Activated naive CD4-positive, alpha-beta T cell treated with anti-CD3 and anti-CD28 coated beads, Interleukin-2, amount 10 ng/mL, durations not matched to agents 7 days and 5 days (primary cell): ENCODE data around the gene PSMD9.
A peak's percentile ranks its signal among the peaks of the same experiment; 100 is the strongest.
"Not testable (repeated sequence)": the region's sequence is repeated elsewhere in the genome, so short reads cannot be mapped to it uniquely, and the experiment has no call there.

Source experiments
- CTCF ChIA-PET: fragments of 350-600 bp; sonication (Branson Sonifier 250); formaldehyde crosslinking; loops from one replicate; lab custom pipeline; 2021; ENCODE audit warnings: antibody characterized with exemption; lab: Charles Lee
- DNase-seq: peaks from one replicate; pipeline ENCODE4 v3.0.0-alpha.2; 2020
- H3K27ac Mint-ChIP-seq: one replicate; pipeline ENCODE4 v1.8.0; 2021; ENCODE audit warnings: mild to moderate bottlenecking, moderate library complexity, mixed read lengths
- H3K27me3 Mint-ChIP-seq: one replicate; pipeline ENCODE4 v1.8.0; 2021; ENCODE audit warnings: mild to moderate bottlenecking, mixed read lengths
- H3K36me3 Mint-ChIP-seq: one replicate; pipeline ENCODE4 v1.8.0; 2021; ENCODE audit warnings: mixed read lengths
- H3K4me1 Mint-ChIP-seq: one replicate; pipeline ENCODE4 v1.8.0; 2021; ENCODE audit warnings: mixed read lengths
- H3K4me3 Mint-ChIP-seq: one replicate; pipeline ENCODE4 v1.8.0; 2021; ENCODE audit warnings: mild to moderate bottlenecking, moderate library complexity, mixed read lengths
- H3K9me3 Mint-ChIP-seq: one replicate; pipeline ENCODE4 v1.8.0; 2021; ENCODE audit warnings: mixed read lengths

The PSMD9 gene

DNA sequence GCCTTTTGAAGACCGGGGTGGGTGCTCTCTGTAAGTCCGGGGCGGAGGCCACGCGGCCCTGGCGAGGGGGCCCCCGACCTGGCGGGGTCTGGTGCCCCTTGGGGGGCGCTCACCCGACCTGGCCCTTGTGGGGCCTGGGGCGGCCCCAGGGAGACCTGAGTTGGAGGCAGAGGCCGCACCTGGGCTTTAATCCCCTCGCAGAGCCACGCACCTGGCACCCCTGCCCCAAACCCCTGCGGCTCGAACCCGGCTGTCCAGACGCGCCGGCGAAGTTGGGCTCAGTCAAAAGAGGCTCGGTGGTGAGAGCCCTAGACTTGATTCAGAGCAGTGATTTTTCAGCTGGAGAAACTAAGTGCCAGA is 30.1 kb downstream of the PSMD9 start:
- Mint-ChIP-seq H3K4me1 (peaks cover 22% of the 10 kb centered on the region), H3K4me3 (peak overlapping the region; percentile 82), H3K27ac (no peak overlapping the region), H3K36me3 (peaks cover 23% of the 10 kb centered on the region), H3K27me3 (peaks cover 2% of the 10 kb centered on the region), H3K9me3 (no peaks in the 10 kb centered on the region)
- CTCF ChIA-PET = interaction anchor here (0.6 to 1.9 kb wide), 6 partner anchors 25 to 275 kb away, joined by 3 to 4 read pairs (median 4); partner anchors contain the start of genes PSMD9 and RHOF
- DNase-seq = no peak

DNA sequence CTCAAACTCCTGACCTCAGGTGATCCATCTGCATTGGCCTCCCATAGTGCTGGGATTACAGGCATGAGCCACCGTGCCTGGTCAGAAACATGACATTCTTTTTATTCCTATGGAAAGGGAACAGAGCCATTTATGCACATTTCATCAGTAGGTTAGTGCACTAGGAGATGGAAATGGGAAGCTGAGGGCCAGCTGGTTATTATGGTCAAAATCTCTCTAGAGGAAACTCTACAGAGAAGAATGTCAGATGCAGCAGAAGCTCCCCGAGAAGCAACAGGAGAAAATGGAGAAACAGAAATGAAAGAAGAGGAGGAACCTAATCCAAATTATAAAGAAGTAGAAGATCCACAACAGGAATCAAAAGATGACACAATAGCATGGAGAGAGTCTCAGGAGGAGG is 32.5 kb downstream of the PSMD9 start:
- Mint-ChIP-seq H3K27me3 (peaks cover 4% of the 10 kb centered on the region), H3K4me1 (peaks cover 22% of the 10 kb centered on the region), H3K9me3 (no peaks in the 10 kb centered on the region), H3K36me3 (peaks cover 17% of the 10 kb centered on the region), H3K27ac (no peak overlapping the region), H3K4me3 (no peak overlapping the region)
- CTCF ChIA-PET = no interaction called here
- no peak for DNase-seq

DNA sequence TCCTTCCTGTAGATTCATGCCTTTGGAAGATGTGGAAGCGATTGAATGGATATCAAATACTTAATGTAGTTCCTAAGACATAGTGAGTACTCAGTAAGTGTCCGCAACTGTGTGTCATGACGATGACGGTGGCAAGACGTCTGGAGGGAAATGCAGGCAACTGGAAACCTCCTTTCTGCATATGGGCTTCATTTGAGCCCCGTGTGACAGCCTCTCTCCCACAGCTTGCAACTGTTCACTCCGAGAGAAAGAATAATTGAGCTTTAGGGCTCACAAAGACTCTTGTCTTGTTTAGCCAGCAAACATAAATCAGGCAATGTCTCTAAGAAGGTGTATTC is 36.7 kb downstream of the PSMD9 start:
- Mint-ChIP-seq H3K4me1 (peaks cover 2% of the 10 kb centered on the region), H3K27me3 (peaks cover 4% of the 10 kb centered on the region), H3K9me3 (no peaks in the 10 kb centered on the region), H3K4me3 (no peak overlapping the region), H3K36me3 (no peaks in the 10 kb centered on the region), H3K27ac (no peak overlapping the region)
- CTCF ChIA-PET = no interaction called here
- no peak for DNase-seq

DNA sequence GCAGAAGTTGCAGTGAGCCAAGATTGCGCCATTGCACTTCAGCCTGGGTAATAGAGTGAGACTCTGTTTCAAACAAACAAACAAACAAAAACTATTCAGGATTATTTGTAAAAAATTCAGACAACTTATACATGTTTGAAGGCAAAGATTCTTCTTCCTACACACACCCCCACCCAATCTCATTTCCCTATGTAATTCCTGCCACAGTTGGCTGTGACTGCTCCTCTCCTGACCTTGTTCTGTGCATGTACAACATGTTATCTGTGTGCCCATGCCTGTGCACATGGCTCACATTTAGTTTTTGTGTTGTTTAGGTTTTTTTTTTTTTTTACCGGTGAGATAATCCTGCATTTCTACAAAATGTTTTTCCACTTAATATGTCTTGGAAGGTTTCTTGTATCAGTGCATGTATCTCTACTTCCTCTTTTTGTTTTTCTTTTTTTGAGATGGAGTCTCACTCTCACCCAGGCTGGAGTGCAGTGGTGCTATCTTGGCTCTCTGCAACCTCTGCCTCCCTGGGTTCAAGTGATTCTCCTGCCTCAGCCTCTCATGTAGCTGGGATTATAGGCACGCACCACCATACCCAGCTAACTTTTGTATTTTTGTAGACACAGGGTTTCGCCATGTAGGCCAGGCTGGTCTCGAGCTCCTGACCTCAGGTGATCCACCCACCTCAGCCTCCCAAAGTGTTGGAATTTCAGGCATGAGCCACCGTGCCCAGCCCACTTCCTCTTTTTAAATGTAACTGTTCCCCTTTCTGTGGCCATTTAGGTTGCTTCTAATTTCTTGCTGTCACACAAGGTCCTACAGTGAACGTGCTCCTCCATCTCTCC is 38.5 kb downstream of the PSMD9 start:
- Mint-ChIP-seq H3K4me1 (peaks cover 2% of the 10 kb centered on the region), H3K4me3 (no peak overlapping the region), H3K9me3 (no peaks in the 10 kb centered on the region), H3K27ac (no peak overlapping the region), H3K36me3 (no peaks in the 10 kb centered on the region), H3K27me3 (peaks cover 4% of the 10 kb centered on the region)
- CTCF ChIA-PET = no interaction called here
- no peak for DNase-seq

DNA sequence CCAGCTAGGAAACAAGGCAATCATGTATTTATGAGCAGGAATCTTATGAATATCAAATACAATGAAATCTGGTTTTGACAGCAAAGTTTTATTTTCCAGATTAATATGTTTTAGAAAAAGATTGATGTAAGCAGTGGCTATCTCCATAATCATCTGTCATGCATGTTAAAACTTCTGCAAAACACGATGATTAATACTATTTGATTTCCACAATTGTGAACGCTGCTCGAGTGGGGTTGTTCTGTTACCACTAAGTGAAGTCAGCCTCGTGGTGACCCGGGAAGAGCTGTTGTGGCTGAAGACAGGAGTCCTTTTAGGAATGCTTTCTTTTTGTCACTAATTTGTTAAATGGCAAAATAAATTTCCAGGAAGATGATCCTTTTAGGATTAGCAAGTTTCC is 39.2 kb downstream of the PSMD9 start:
- CTCF ChIA-PET = no interaction called here
- H3K9me3 Mint-ChIP-seq = no peaks in the 10 kb centered on the region
- H3K4me3 Mint-ChIP-seq = no peak overlapping the region
- H3K27me3 Mint-ChIP-seq = peaks cover 4% of the 10 kb centered on the region
- no peak overlapping the region for H3K27ac Mint-ChIP-seq
- peaks cover 2% of the 10 kb centered on the region for H3K4me1 Mint-ChIP-seq
- no peaks in the 10 kb centered on the region for H3K36me3 Mint-ChIP-seq
- no peak for DNase-seq

DNA sequence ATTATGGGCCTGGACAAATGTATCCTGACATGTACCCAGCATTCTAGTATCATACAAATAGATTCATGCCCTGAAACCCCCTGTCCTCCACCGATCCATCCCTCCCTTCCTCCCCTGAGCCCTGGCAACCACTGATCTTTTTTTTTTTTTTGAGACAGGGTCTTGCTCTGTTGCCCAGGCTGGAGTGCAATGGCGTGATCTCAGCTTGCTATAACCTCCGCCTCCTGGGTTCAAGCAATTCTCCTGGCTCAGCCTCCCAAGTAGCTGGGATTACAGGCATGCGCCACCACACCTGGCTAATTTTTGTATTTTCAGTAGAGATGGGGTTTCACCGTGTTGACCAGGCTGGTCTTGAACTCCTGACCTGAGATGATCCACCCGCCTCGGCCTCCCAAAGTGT is 41.0 kb downstream of the PSMD9 start:
- H3K27me3 Mint-ChIP-seq, H3K36me3 Mint-ChIP-seq, H3K27ac Mint-ChIP-seq, H3K9me3 Mint-ChIP-seq, DNase-seq, H3K4me3 Mint-ChIP-seq, H3K4me1 Mint-ChIP-seq, CTCF ChIA-PET: not testable (repeated sequence)

DNA sequence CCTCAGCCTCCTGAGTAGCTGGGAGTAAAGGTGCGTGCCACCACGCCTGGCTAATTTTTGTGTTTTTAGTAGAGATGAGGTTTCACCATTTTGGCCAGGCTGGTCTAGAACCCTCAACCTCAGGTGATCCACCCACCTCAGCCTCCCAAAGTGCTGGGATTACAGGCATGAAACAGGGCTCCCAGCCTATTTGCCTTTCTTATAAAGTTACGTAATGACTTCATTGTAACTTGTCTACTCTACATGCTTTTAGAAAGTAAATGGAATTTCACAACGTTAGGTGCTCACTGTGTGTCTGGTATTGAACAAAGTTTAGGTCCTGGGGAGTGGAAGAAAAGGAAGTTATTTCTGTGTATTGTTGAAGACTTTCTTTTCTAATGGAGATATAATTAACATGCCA is 42.3 kb downstream of the PSMD9 start:
- DNase-seq = no peak
- Mint-ChIP-seq H3K27ac (no peak overlapping the region), H3K27me3 (no peaks in the 10 kb centered on the region), H3K4me3 (no peak overlapping the region), H3K4me1 (peaks cover 2% of the 10 kb centered on the region), H3K9me3 (no peaks in the 10 kb centered on the region), H3K36me3 (no peaks in the 10 kb centered on the region)
- CTCF ChIA-PET = no interaction called here

DNA sequence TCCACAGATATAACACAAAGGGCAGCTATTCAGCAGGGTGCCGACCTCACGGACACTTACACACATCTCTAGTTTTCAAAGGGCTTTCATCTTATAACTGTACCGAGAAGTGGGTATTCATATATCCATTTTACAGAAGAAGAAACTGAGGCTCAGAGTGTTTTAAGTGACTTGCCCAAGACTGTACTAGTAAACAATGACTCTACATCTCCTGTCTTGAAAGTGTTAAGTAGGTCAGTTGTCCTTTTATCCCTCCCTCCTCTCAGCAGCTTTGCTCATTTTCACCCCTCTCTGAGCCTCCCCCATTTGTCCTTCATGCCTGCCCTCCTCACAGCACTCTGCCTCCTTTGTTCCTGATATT is 43.6 kb downstream of the PSMD9 start:
- DNase-seq = no peak
- Mint-ChIP-seq H3K27me3 (no peaks in the 10 kb centered on the region), H3K27ac (no peak overlapping the region), H3K36me3 (no peaks in the 10 kb centered on the region), H3K9me3 (no peaks in the 10 kb centered on the region), H3K4me1 (peaks cover 3% of the 10 kb centered on the region), H3K4me3 (no peak overlapping the region)
- CTCF ChIA-PET = no interaction called here

DNA sequence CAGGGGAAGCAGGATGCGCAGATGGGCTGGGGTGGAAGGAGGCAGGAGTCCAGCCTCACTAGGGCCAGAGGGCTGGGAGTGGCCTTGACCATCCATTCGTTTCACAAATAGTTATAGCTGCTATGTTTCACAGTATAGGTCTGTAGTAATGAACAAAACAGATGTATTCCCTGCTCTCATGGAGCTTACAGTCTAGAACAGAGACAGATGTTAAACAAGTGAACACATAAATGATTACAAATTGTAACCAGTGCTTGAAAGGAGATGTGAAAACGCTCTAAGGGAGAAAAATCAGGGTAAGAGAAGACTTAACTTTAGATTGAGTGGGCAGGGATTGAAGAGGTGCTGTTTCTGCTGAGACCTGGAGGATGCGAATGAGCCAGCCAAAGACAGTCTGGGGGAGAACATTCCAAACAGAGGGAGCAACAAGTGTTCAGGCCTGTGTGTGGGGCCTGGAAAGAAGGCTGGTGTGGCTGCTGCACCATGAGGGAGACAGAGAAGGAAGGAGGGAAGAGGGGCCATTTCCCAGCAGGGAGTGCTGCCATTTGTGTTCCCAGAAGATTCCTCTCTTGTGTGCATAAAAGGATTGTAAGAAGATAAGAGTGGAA is 44.4 kb downstream of the PSMD9 start:
- Mint-ChIP-seq H3K36me3 (no peaks in the 10 kb centered on the region), H3K27me3 (no peaks in the 10 kb centered on the region), H3K9me3 (no peaks in the 10 kb centered on the region), H3K4me3 (no peak overlapping the region), H3K4me1 (peaks cover 8% of the 10 kb centered on the region), H3K27ac (no peak overlapping the region)
- DNase-seq = no peak
- CTCF ChIA-PET = no interaction called here

DNA sequence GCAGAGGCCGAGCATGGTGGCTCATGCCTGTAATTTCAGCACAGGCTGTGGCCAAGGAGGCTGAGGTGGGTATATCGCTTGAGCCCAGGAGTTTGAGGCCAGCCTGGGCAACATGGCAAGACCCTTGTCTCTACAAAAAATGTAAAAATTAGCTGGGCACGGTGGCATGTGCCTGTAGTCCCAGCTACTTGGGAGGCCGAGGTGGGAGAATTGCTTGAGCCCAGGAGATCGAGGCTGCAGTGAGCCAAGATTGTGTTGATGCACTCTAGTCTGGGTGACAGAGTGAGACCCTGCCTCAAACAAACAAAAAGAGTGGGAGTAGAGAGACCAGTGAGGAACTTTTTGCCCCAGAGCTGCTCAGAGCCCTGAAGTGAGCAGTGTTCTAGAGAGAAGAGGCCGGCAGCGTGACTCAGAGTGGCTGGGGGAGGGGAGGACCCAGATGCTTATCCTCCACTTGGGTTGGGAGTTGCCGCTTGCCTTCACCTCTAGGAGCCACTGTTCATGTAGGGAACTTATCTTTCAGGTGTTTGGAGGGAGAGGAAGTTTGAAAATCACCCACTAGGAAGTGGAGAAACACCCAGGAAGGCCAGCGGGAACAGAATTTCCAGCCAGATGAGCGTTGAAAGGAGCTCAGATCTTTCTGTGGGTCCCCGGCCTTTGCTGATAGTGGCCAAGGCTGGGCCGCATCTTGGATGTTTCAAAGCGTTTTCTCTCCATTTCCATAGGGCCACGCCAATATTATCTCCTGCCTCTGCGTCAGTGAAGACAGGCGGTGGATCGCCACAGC is 45.1 kb downstream of the PSMD9 start:
- no peak for DNase-seq
- no peak overlapping the region for H3K27ac Mint-ChIP-seq
- H3K4me3 Mint-ChIP-seq = no peak overlapping the region
- H3K36me3 Mint-ChIP-seq = no peaks in the 10 kb centered on the region
- H3K4me1 Mint-ChIP-seq = peaks cover 8% of the 10 kb centered on the region
- H3K9me3 Mint-ChIP-seq = no peaks in the 10 kb centered on the region
- CTCF ChIA-PET = no interaction called here
- no peaks in the 10 kb centered on the region for H3K27me3 Mint-ChIP-seq

DNA sequence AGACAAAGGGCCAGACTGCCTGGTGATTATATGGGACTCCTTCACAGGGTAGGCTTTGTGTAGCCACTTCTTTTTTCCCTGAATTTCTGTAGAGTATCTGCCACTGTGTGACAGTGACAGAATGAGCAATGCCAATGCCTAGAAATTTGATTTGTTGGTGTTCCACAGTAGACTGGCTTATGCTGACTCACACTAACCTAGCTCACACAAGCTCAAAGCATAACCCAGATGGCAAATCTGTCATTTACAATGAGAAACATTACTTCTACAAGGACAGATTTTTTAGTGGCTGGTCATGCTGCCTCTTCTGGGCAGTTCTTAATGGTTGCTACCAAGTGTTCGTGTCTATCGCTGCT is 45.7 kb downstream of the PSMD9 start:
- DNase-seq = no peak
- CTCF ChIA-PET = no interaction called here
- H3K4me3 Mint-ChIP-seq = no peak overlapping the region
- no peaks in the 10 kb centered on the region for H3K9me3 Mint-ChIP-seq
- H3K27me3 Mint-ChIP-seq = peaks cover 3% of the 10 kb centered on the region
- H3K4me1 Mint-ChIP-seq = peaks cover 13% of the 10 kb centered on the region
- no peak overlapping the region for H3K27ac Mint-ChIP-seq
- H3K36me3 Mint-ChIP-seq = no peaks in the 10 kb centered on the region

DNA sequence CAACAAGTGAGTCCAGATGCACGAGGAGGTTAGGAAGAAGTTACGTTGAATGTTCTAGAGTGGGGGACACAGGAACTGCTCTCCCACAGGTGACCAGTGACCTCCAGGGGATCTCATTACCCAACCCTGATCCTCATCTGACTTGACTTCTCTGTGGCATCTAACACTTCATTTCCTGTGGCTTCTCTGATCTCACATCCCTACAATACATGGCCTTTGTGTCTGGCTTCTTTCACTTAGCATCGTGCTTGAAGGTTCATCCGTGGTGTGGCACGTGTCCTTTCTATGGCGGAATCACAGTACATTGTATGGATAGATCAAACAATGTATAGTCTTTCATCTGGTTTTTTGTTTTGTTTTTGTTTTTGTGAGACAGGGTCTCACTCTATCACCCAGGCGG is 49.1 kb downstream of the PSMD9 start:
- H3K27me3 Mint-ChIP-seq = peaks cover 7% of the 10 kb centered on the region
- CTCF ChIA-PET = no interaction called here
- no peaks in the 10 kb centered on the region for H3K9me3 Mint-ChIP-seq
- no peak overlapping the region for H3K27ac Mint-ChIP-seq
- H3K4me3 Mint-ChIP-seq = no peak overlapping the region
- DNase-seq = peak; percentile 37
- H3K36me3 Mint-ChIP-seq = no peaks in the 10 kb centered on the region
- peaks cover 13% of the 10 kb centered on the region for H3K4me1 Mint-ChIP-seq

DNA sequence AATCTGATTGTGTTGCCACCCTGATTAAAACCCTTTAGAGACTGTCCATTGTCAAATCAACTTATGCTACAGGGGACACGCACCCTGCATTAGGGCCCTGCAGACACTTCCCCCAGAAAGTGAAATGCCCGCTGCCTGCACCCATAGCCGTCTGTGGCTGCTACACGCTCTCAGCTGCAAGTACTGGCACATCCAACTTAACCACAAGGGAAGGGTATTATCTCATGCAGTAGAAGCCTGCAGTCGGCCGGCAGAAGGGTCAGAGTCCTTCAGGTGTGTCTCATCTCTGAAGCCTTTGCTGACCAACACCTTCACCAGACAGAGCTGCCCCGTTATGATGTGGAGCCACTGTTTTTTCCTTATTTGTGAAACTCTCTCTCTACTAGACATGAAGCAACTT is 50.6 kb downstream of the PSMD9 start:
- no peaks in the 10 kb centered on the region for H3K9me3 Mint-ChIP-seq
- H3K4me1 Mint-ChIP-seq = peaks cover 13% of the 10 kb centered on the region
- no peaks in the 10 kb centered on the region for H3K36me3 Mint-ChIP-seq
- H3K27ac Mint-ChIP-seq = no peak overlapping the region
- peaks cover 7% of the 10 kb centered on the region for H3K27me3 Mint-ChIP-seq
- no peak overlapping the region for H3K4me3 Mint-ChIP-seq
- DNase-seq = no peak
- CTCF ChIA-PET = no interaction called here

DNA sequence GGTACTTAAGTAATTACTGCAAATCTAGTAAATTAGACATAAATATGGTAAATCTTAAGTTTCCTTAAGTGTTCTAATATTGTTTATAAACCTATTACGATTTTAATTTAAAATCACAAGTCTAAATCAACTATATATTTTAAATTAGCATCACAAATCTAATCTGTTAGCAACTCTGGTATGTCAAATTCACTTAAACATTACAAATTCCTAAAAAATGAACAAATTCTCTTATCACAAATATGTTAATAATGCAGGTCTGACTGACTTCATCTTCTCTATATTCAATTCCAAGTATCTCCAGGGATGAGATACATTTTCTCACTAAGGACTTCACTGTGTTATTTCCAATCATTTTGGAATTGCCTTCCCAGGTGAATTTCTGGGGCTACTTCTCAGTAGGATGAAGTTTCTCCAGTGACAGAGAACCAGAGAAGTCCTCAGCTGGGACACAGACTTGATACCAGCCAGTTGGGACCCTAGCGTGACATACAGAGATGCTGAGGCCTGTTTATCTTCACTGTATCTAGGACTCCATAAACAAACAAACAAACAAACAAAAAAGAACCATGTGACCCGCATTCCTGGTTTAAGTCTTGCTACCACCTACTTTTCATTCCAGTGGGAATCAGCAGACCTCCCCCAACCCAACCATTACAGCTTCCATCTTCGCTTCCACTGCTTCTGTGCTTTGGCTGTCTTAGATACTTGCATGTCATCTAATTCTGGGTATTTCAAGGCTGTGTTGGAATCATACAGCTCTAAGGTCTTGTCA is 51.6 kb downstream of the PSMD9 start:
- H3K27me3 Mint-ChIP-seq = peaks cover 7% of the 10 kb centered on the region
- H3K27ac Mint-ChIP-seq = no peak overlapping the region
- H3K4me3 Mint-ChIP-seq = no peak overlapping the region
- peaks cover 13% of the 10 kb centered on the region for H3K4me1 Mint-ChIP-seq
- CTCF ChIA-PET = no interaction called here
- DNase-seq = no peak
- no peaks in the 10 kb centered on the region for H3K36me3 Mint-ChIP-seq
- no peaks in the 10 kb centered on the region for H3K9me3 Mint-ChIP-seq
